Activated CD8-positive, alpha-beta T cell treated with anti-CD3 and anti-CD28 coated beads for 36 hours (primary cell): Measurements from ENCODE around the gene MACROD2. TPM values are rescaled to one million over a fixed set of nuclear protein-coding genes. Genes with fewer than 3 reads are reported as not detected.
"Not testable (repeated sequence)": the region's sequence is repeated elsewhere in the genome, so short reads cannot be mapped to it uniquely, and the experiment has no call there.

Experiments used
- ATAC-seq: fragments of 200-7000 bp; cut with Tn5 transposase; one replicate; pipeline ENCODE4 v1.10.0; 2021; ENCODE audit warnings: mild to moderate bottlenecking, moderate library complexity
- CTCF ChIA-PET: fragments of 350-600 bp; sonication (Branson Sonifier 250); formaldehyde crosslinking; loops from one replicate; lab custom pipeline; 2021; ENCODE audit warnings: antibody characterized with exemption; lab: Charles Lee
- POLR2A ChIA-PET: fragments of 350-600 bp; sonication (Branson Sonifier 250); formaldehyde crosslinking; loops from one replicate; lab custom pipeline; 2021; ENCODE audit warnings: antibody characterized with exemption; lab: Charles Lee
- DNase-seq: peaks from one replicate; pipeline ENCODE4 v3.0.0-alpha.2; 2020
- H3K27ac Mint-ChIP-seq: one replicate; pipeline ENCODE4 v1.8.0; 2021; ENCODE audit warnings: mild to moderate bottlenecking, mixed read lengths
- H3K27me3 Mint-ChIP-seq: one replicate; pipeline ENCODE4 v1.8.0; 2021; ENCODE audit warnings: mixed read lengths
- H3K36me3 Mint-ChIP-seq: one replicate; pipeline ENCODE4 v1.8.0; 2021; ENCODE audit warnings: low read depth, mixed read lengths
- H3K4me1 Mint-ChIP-seq: one replicate; pipeline ENCODE4 v1.8.0; 2021; ENCODE audit warnings: low read depth, mixed read lengths
- H3K4me3 Mint-ChIP-seq: one replicate; pipeline ENCODE4 v1.8.0; 2021; ENCODE audit warnings: mild to moderate bottlenecking, moderate library complexity, mixed read lengths
- H3K9me3 Mint-ChIP-seq: one replicate; pipeline ENCODE4 v1.8.0; 2021; ENCODE audit warnings: mixed read lengths
- intact Hi-C: fragments of 100-400 bp; cut with micrococcal nuclease; formaldehyde crosslinking; loops from one replicate; pipeline ENCODE4 v1.10.0; 2022
- total RNA-seq, 2 experiments: library from RNA; stranded (reverse); gene quantifications; one replicate each; pipeline ENCODE4 v1.2.3, GENCODE V29; 2021
- TF ChIP-seq, protein P1 (sequence below): fragments of 200-600 bp; IDR thresholded peaks from one replicate; pipeline ENCODE4 v1.8.0; 2022; ENCODE audit warnings: antibody characterized with exemption, mild to moderate bottlenecking

Gene MACROD2
- total RNA-seq, 2 experiments from 2014 or later: not detected

DNA sequence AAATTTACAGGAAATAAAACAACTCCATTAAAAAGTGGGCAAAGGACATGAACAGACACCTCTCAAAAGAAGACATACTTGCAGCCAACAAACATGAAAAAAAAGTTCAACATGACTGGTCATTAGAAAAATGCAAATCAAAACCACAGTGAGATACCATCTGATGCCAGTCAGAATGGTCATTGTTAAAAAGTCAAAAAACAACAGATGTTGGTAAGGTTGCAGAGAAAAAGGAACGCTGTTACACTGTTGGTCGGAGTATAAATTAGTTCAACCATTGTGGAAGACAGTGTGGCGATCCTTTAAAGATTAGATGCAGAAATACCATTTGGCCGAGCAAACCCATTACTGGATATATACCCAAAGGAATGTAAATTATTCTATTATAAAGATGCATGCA lies 1200.1 kb downstream of the MACROD2 start:
- Mint-ChIP-seq H3K36me3 (no peaks in the 10 kb centered on the region), H3K27me3 (no peaks in the 10 kb centered on the region), H3K9me3 (peaks cover 4% of the 10 kb centered on the region), H3K27ac (no peak overlapping the region), H3K4me3 (no peak overlapping the region), H3K4me1 (peaks cover 4% of the 10 kb centered on the region)
- ChIA-PET POLR2A (no interaction called here), CTCF (no interaction called here)
- DNase-seq (no peak), ATAC-seq (no peak)
- intact Hi-C loops: no loop called here
- TF ChIP-seq, protein P1, sequence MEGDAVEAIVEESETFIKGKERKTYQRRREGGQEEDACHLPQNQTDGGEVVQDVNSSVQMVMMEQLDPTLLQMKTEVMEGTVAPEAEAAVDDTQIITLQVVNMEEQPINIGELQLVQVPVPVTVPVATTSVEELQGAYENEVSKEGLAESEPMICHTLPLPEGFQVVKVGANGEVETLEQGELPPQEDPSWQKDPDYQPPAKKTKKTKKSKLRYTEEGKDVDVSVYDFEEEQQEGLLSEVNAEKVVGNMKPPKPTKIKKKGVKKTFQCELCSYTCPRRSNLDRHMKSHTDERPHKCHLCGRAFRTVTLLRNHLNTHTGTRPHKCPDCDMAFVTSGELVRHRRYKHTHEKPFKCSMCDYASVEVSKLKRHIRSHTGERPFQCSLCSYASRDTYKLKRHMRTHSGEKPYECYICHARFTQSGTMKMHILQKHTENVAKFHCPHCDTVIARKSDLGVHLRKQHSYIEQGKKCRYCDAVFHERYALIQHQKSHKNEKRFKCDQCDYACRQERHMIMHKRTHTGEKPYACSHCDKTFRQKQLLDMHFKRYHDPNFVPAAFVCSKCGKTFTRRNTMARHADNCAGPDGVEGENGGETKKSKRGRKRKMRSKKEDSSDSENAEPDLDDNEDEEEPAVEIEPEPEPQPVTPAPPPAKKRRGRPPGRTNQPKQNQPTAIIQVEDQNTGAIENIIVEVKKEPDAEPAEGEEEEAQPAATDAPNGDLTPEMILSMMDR: no peak

DNA sequence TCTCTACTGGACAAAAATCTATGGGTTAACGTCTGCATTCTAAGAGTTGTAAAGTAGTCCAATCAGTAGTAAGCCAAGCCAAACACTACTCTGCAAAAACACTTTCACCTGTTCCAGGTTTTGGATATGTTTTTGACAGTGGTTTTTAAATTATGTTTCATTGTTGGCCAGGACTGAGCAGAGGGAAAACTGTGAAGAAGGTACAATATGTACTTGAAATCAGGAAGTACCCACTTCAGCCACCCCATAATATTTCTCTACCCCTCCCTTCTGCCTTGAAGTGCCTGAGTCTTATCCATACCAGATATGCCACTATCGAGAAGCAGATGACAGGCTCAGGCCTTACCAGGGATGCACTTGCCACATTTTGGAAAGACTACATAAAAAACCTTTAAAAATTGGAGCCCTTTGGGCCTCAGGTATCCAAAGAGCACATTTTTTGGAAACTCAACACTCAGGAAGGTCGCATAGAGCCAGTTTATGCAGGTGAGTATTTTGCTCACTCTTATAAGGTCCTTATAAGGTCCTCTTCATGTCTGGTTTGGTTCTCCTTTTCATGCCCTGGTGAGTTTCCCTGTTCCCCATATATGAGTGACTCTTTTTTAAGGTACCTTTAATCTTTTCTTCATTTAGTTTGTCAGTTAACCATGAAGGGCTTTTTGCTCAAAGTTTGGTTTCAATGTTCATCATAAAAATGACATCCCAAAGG lies 1201.4 kb downstream of the MACROD2 start:
- POLR2A ChIA-PET: no interaction called here
- DNase-seq: no peak
- peaks cover 4% of the 10 kb centered on the region for H3K4me1 Mint-ChIP-seq
- TF ChIP-seq, protein P1: no peak
- no peak overlapping the region for H3K4me3 Mint-ChIP-seq
- no peaks in the 10 kb centered on the region for H3K27me3 Mint-ChIP-seq
- intact Hi-C loops: no loop called here
- H3K9me3 Mint-ChIP-seq: peaks cover 8% of the 10 kb centered on the region
- no peak overlapping the region for H3K27ac Mint-ChIP-seq
- no peak for ATAC-seq
- no peaks in the 10 kb centered on the region for H3K36me3 Mint-ChIP-seq
- CTCF ChIA-PET: no interaction called here

DNA sequence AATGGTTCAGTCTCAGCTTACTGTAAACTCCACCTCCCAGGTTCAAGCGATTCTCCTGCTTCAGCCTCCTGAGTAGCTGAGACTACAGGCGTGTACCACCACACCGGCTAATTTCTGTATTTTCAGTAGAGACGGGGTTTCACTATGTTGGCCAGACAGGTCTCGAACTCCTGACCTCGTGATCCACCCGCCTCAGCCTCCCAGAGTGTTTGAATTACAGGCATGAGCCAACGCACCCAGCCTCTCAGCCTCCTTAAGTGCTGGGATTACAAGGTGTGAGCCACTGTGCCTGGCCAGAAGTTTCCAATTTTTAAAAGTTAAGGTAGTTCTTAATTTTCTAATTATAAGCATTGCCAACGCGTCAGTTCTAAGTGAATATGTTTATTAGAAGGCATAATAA lies 1202.7 kb downstream of the MACROD2 start:
- H3K4me3 Mint-ChIP-seq, H3K27ac Mint-ChIP-seq, DNase-seq, POLR2A ChIA-PET, H3K27me3 Mint-ChIP-seq, intact Hi-C loops, H3K4me1 Mint-ChIP-seq, H3K9me3 Mint-ChIP-seq, CTCF ChIA-PET, H3K36me3 Mint-ChIP-seq, ATAC-seq: not testable (repeated sequence)

DNA sequence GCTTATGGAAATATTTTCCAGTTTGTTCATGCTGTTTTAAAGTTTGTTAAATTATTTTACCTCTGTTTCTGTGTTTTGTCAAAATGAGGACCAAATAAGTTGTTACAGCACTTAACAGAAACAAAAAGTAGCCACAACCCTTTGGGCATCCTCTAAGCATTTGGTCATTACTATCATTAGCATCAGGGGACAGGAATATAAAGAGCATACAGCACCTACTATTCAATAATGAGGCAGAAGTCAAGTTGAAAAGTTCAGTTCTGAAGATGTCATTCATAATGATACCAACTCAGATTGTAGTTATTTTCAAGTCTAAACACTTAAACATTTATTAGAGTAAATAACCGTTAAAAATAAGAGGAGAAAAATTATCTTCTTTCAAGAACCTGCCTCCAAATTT lies 1204.4 kb downstream of the MACROD2 start:
- Mint-ChIP-seq H3K27me3 (no peaks in the 10 kb centered on the region), H3K4me3 (no peak overlapping the region), H3K4me1 (peaks cover 4% of the 10 kb centered on the region), H3K36me3 (no peaks in the 10 kb centered on the region), H3K9me3 (peaks cover 10% of the 10 kb centered on the region), H3K27ac (no peak overlapping the region)
- ChIA-PET POLR2A (no interaction called here), CTCF (no interaction called here)
- TF ChIP-seq, protein P1: no peak
- ATAC-seq (no peak), DNase-seq (no peak)
- intact Hi-C loops: no loop called here

DNA sequence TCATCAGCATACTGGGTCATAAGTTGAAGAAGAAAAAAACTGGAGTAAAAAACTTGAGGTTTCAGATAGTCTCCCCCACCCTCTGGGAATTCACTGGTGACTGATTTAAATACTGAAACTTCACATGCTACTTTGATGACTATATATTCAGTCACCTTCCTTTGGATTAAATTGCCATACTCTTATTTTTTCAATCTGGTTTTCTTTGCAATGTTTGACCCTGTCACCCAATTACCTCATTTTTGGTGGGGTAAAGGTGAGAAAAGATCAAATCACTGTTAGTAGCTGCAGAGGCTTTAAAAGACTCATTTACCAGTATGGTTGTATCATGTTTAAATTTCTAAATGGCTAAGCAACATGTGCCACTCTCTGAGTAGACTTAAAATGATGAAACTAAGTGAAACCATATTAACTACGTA lies 1204.8 kb downstream of the MACROD2 start:
- no peaks in the 10 kb centered on the region for H3K36me3 Mint-ChIP-seq
- DNase-seq: peak; percentile 12
- TF ChIP-seq, protein P1: no peak
- H3K9me3 Mint-ChIP-seq: peaks cover 10% of the 10 kb centered on the region
- POLR2A ChIA-PET: interaction anchor here (1.0 kb wide), 1 partner anchor 11 kb away, joined by 3 read pairs; no protein-coding TSS in a partner anchor
- no peak overlapping the region for H3K4me3 Mint-ChIP-seq
- CTCF ChIA-PET: no interaction called here
- peaks cover 4% of the 10 kb centered on the region for H3K4me1 Mint-ChIP-seq
- peak; percentile 84 for ATAC-seq
- H3K27ac Mint-ChIP-seq: peak overlapping the region; percentile 15
- no peaks in the 10 kb centered on the region for H3K27me3 Mint-ChIP-seq
- intact Hi-C loops: no loop called here
